ENCODE data around the gene C8G.

C8G gene

DNA sequence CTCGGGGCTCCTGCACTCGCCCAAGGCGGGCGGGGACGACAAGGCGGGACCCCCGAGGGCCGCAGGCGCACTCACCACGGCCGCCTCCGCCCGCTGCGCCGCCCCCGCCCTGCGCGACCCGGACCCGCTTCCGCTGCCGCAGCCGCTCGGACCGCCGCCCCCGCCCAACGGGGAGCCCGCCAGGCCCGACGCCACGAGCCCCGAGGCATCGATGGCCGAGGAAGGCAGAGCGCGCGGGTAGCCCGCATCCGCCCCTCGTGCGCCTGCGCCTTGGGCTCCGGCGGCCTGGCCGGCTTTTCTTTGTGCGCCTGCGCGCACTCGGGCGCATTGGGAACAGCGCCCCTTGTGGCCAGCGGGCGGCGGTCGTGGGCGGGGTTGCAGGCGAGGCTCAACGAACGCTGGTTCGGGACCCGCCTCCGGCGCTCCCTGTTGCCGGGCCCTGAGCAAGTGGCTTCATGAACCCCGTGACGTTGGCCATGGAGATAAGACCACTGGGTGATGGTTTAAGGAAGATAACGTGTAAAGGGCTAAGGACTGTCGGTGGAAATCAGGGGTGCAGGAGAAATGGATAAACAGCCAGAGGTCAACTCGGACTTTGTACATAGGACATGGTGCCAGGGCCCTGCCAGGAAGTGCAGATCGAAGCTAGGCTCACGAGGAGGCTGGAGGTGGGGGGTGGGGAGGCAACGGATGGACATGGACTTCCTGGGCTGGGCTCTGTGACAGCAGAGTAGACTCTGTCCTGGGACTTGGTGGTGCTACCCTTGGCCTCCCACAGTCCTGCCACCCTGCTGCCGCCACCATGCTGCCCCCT, at the start of gene C8G, which contains the start of gene FBXW5:
Gene C8G, plus strand, starts transcription at position 725 of the 814 bp plus-strand sequence. Its CDS starts 78 bp downstream, at position 803.
Gene FBXW5, minus strand, starts transcription at position 220 of the 814 bp plus-strand sequence. CDS start 655 bp downstream, outside the sequence.
- DNase-seq, result peak; percentile 94 to 96

DNA sequence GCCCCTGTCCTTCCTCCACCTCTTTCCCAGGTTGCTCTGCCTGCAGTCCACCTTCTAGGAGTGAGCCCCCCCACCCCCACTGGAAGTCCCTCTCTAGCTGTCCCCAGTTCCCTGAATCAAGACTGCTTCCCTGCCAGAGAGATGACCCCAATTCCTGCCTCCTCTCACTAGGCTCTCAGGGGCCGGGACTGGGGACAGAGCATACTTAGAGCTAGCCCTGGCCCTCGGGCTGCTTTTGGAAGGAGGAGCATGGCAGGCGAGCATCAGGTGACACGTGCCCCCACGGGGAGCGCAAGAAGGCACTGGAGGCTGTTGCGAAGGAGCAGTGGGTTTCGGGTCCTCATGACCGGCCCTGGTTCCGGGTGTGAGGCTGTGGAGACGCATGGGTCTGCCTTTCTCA, 49.0 kb upstream of the C8G start:
- DNase-seq, result no peak

DNA sequence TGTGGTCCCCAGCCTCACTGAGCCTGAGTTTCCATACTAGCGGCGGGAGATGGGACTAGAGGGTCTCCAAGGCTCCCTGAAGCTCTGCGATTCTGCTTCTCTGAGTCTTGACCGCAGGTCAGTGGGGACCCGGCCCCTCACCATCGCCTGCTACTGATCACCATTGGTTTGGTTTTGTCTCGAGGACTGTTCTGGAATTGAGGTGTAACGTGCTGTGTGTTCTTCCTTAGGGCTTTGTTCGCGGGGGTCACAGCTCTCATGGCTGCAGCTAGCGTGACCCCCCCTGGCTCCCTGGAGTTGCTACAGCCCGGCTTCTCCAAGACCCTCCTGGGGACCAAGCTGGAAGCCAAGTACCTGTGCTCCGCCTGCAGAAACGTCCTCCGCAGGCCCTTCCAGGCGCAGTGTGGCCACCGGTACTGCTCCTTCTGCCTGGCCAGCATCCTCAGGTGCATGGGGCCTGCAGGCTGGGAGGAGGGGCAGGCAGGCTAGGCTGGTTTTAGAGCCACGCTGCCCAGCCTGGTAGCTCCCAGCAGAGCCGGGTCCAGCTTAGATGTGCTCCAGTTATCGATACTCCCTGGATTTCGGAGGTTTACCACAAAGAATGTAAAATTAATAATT, 46.5 kb upstream of the C8G start:
- DNase-seq, result no peak

DNA sequence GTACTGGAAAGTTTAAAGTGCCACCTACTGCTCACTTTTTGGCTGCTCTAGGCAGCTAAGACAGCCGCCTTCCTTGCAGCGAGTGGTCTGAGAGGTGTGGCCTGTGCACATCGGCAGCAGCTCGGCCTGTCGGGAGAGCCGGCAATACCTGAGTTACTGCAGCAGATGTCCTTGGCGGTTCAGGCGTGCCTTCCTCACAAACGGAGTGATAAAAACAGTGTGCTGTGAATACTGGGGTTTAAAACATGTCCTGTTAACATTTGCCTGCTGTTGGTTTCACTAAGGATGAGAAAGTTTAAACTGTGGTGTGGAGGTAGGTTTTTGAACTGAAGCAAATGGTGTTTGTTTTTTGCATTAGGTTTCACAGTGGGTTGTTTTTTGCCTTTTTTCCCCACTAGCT, 45.8 kb upstream of the C8G start:
- DNase-seq, result peak in 1 of 2 donors; percentile 9

DNA sequence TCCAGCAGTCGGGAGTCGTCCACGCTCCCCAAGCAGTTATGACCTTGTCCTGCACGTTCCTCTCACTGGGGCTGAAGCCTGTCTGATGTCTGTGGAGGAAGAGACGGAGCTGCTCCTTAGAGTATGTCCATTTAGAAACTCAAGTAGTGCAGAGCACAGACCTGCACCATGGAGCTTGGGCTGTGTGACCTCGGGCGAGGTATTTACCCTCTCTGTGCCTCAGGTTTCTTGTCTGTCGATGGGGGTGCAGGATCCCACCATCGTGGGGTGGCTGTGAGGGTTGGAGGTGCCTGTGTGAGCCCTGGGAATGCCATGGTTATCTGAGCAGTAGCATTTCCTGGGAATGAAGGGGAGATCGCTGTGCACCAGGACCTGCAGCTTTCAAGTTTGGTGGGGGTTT, 44.5 kb upstream of the C8G start:
- no peak for DNase-seq

DNA sequence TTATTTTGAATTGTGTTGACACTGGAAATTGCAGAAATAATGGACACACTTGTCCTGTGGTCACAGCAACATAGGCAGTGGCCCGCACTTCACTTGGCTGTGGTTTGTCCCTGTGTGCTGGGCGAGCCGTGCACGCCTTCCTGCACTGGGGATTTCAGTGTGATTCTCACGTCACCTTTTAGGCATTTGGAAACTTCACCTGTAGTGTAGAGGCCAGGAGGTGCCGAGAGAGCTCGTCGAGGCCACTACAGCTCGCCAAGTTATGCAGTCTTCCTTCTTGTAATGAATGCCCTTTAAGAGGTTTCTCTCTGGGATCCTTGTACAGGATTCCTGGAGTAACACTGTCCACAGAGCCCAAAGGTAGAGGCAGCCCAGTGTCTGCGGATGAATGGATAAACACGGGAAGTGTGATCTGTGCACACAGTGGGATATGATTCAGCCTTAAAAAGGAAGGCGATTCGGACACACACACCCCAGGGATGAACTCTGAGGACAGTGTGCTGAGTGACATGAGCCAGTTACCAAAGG, 44.0 kb upstream of the C8G start:
- DNase-seq, result no peak

DNA sequence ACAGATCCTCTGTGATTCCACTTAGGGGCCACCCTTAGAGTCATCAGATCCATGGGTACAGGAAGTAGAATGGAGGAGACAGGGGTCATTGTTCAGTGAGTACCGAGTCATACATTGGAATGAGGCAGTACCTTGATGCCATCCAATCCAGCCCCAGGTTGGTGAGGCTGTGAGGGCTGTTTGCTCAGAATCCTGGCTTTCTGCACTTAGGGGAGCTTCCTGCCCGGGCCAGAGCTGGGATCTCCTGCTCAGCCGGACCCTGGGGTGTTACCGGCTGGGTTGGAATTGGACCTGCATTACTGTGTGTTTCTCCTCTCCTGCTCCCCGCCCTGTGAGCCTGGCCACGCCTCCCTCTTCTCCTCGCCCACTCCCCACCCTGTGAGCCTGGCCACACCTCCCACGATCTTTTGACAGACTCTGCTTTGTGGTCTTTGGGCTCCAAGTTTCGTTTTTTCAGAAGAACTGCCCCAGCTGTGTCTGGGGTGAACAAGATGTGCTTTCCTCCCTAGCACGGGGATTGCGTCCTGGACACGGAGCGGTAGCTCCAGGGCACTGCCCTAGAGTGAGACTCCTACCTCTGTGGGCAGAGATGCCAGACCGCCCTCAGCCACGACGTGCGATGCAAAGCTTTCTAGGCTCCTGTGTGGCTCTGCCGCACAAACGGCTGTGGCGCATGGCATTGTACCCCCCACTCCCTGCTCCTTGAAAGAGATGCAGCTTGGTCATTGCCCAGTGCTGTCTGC, 43.4 kb upstream of the C8G start:
- peak; percentile 84 to 90 for DNase-seq

DNA sequence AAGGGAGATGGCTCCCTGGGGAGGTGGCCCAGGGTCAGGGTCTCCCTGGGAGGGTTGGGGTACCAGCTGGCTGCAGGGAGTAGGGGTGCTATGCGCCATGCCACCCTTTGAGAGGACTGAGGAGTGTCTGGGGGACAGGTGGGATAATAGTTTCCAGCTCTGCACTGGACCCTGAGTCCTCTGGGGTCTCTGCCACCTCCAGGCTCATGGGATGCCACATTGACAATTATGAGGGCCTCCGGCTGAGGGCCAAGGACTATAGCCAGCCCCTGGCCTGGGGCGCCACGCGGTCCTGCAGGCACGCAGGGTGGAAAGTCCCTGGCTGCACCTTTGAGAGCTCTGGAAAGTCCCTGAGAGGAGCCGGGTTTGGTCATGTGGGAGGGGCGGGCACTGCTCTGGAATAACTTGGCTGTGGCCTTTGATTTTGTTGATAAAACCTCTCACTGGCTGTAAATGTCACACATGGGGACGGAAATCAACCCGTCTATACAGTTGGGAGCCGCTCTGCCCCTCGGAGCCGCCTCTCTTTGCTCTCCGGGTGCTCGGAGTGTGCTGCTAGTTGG, 42.7 kb upstream of the C8G start:
- DNase-seq, result peak; percentile 85 to 92

DNA sequence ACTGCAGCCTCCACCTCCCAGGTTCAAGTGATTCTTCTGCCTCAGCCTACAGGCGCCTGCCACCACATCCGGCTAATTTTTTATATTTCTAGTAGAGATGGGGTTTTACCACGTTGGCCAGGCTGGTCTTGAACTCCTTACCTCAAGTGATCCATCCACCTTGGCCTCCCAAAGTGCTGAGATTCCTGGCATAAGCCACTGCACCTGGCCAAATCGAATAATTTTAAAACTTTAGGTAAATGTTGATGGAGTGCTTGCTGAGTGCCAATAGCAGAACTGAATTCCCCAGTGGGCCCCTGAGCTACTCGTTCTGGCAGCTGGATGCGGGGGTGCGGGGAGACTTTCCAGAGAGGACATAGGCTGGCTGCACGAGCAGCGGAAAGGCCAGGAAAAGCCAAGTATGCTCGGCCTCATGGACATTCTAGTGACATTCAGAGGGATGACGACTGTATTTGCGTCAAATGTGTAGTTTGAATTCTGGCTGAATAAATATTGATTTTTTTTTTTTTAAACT, 41.9 kb upstream of the C8G start:
- DNase-seq, result peak in 1 of 2 donors; percentile 58

DNA sequence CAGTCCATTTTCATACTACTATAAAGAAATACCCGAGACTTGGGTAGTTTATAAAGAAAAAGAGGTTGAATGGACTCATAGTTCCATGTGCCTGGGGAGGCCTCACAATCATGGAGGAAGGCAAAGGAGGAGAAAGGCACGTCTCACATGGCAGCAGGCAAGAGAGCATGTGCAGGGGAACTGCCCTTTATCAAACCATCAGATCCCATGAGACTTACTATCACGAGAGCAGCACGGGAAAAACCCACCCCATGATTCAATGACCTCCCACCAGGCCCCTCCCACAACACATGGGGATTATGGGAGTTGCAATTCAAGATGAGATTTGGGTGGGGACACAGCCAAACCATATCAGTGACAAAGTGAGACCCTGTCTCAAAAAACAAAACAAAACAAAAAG, 38.8 kb upstream of the C8G start:
- no peak for DNase-seq

DNA sequence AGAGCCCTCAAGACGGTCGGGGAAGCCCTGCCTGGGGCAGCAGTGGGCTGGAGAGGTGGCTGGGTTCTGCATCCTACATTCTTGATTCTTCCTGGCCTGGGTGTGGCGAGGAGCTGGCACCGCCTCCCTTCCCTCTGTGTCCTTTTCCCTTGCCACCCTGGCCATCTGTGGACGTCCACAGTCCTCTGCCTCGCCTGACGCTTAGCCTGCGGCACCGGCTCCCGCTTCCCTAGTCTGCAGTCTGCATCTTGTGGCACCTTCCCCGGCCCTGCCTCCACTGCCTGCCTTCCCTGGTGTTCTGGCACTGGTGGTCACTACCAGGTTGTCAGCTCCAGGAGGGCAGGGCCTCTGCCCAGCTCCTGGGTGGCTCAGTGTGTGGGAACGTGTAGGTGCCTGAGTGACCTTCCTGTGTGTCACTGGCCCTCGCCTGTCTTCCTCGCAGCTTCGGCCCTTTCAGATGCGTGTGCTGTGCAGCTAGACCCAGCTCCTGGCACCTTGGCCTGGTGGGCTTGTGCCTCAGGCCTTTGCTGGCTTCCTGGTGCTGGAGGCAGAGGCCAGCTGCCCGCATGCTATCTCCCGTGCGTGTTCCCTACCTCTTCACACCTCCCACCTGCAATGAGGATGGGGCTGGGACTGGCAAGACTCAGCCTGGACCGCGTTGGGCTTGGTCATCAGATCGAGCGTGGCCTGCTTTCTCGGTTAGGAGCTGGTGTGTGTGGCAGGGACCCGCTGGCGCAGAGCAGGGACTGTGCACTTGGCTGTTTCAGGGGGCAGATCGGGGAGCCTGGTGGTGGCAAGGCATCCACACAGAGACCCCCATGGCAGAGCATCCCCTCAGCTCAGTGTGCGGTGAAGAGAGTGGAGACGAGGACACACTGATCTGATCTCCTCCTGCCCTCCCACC, 37.8 kb upstream of the C8G start:
- no peak for DNase-seq

DNA sequence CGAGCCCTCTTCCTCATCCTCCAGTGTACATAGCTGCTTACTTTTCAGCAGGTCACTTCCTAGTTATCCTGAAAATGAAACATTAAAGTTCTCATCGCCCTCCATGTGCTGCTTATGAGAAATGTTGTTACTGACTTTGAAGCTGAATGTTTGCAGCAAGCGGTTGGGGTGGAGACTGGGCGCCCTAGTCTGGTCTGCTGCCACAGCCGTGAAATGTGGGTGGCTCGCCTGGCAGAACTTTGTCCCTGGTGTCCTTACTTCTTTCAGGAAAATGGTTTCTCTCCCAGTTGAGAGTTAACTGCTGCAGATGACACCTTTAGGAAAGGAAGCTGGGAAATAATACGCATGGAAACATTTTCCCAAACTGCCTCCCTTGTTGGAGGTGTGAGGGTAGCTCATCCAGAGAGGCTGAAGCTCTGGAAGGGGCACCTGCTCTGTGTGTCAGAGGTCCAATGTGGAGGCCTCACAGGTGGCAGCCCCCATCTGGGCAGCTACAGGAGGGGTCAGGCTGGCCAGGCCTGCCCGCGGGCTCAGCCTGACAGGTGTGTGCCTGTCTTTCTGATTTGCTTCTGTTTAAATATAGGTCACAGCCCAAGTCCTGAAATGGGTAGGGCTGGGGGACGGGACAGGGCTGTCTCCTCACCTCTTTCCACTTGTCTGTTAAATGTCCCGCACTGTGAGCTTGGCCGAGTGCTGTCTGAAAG, 34.7 kb upstream of the C8G start:
- DNase-seq, result no peak

DNA sequence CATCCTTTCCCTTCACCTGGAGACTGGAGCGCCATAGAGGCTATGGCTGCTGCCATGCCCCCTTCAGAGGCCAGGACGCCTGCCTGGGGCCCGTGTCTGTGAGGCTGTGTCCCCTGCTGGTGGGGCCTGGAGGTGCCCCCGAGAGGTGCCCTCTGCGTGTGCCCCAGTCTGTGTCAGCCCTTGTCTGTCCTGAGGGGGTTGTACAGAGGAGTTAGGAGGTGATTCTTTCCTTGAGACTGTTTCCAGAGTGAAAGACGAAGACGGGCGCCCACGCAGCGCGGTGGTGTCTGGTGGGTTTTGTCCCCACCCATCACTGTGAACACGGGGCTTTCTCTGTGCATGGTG, 34.2 kb upstream of the C8G start:
- no peak for DNase-seq

DNA sequence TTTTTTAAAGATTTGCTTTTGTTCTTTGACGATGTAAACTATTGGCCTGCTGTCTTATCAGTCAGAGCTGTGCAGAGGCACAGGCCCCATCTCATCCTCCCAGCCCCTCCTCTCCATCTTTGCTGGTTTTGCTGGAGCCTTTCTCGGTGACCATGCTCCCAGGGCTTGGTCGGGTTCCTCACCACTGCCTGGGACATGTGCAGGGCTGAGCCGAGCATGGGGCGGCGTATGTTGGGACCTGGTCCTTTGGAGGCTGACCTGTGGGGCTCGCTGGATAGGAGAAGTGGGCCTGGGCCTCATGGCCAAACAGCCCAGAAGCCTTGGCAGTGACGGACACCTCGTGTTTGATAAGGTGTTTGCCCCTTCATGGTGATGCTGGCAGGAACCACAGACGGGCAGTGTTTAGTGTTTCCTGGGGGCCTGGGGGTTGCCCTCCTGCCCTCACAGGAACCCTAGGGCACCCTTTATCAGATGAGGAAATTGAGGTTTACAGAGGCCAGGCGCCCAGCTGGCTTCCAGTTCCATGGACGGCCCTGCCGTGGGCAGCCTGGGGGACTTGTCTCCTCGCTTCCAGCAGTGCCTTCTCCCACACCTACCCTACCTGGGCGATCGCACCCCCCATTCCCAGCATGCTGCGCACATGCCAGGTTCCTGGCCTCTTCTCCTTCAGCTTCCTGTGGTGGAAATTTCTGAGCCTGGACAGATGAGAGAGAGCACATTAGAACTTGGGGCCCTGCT, 31.2 kb upstream of the C8G start:
- no peak for DNase-seq

DNA sequence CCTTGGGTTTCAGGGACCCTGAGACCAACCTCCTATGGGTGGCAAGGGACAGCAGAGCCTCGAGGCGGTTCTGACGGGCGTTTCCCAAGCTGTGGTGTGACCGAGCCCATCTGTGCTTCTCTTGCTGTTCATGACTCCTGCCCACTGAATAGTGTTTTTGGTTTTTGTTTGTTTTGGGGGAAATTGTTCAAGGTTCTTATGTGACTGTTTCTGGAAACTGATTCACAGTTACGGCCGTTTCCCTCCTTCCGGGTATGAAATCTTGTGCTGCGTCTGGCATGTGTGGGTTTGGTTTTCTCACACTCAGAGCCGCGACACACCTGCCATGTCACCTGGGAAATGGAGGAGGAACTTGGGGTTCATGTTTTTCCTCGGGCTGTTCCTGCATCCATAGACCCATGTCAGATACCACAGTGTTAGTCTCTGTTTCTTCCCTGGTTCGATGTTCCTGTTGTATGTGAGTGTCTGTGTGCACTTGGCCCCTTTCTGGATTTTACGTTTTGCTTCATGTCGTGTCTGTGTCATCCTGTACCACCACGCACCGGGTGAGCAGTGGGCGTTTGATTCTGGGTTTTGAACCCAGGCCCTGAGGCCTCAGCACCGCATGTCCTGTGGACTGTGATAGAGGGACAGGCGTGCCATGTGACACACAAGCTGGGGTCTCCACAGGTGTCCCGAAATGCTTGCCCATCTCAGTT, 29.3 kb upstream of the C8G start:
- no peak for DNase-seq

DNA sequence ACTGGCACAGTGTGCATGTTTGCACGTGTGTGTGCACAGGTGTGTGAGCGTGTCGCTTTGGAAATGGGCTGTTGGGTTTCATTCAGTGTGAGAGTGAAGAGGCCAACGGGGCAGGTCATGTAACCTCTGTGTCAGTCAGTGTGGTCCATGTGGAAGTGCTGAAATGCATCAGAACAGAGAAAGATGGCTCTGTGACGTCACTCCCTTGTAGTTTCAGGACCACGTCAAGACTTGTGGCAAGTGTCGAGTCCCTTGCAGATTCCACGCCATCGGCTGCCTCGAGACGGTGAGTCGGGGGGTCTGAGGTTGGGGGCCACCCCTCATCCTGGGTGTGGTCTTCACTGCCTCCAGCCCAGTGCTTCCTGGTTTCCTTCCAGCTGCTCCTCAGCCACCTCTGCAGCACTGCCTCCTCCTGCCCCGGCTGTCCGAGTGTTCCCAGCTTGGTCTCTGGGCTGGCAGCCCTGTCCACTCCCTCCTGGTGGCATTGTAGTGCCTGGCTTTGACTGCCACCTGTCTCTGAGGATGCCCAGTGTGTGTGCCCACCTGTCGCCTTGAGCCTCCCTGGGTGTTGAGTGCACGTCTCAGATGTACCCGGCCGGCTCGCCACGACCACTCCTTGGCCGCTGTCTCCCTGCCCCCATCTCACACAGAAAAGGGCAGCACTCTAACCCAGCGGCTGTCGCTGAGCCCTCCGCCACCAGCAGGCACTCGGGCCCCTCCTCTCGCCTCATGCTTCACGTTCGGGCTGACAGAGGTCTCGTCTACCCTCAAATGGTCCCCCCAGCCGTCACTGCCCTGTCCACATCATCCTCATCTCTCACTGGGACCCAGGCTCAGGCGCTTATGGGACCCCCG, 28.5 kb upstream of the C8G start:
- no peak for DNase-seq

DNA sequence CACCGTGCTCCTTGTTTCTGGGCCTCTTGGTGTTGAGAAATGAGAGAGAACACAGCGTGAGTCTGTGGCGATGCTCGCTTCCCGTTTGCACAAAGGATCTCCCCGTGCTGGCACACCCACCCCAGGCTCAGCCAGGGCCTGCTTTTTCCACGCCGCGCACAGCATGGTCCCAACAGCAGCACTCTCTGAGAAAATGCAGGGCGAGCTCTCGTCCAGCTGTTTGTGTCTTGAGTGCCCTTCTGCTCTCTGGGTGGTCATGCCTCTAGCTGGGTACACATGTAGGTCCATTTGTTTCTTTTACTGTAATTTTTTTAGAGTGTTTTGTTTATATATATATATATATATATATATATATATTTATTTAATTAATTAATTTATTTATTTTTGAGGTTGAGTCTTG, 27.1 kb upstream of the C8G start:
- no peak for DNase-seq

DNA sequence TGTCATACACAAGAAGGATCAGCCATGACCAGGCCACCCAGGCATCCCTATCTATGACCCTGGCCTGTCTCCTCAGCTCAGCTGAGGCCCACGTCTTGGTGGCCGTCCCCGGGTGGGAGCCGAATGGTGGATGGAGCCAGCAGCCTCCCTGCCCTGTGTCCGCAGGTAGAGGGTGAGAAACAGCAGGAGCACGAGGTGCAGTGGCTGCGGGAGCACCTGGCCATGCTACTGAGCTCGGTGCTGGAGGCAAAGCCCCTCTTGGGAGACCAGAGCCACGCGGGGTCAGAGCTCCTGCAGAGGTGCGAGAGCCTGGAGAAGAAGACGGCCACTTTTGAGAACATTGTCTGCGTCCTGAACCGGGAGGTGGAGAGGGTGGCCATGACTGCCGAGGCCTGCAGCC, 25.0 kb upstream of the C8G start:
- DNase-seq, result no peak

DNA sequence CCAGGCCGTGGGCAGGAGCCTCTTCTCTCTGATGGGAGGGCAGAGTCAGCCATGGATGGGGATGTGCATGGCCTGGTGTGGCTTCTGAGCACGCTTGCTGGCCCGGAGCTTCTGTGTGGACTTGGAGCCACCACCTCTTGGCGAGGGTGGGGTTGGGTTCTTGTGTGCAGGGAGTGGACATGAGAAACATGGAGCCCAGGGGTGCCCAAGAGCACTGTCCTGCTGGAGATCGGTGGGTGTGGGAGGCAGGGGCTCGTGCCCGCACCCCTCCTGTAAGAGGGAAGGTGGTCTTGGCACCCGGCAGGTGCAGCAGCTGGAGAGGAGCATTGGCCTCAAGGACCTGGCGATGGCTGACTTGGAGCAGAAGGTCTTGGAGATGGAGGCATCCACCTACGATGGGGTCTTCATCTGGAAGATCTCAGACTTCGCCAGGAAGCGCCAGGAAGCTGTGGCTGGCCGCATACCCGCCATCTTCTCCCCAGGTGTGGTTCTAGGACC, 24.3 kb upstream of the C8G start:
- no peak for DNase-seq
